Measurements from ENCODE around the gene ACACB.

ACACB gene

GRCh38 chr12:109307051-109307450 is 190.7 kb downstream of the ACACB start:
- H3K27ac ChIP-seq (ENCODE audit: low read depth, low read length, poor library complexity, severe bottlenecking): no peak overlapping the region
- H3K4me3 ChIP-seq (ENCODE audit: low read depth, low read length, poor library complexity, severe bottlenecking): no peak overlapping the region
- H3K9me2 ChIP-seq (ENCODE audit: low read depth, low read length): no peaks in the 10 kb centered on the region
- H4K20me1 ChIP-seq (ENCODE audit: insufficient read depth, low read length): no peaks in the 10 kb centered on the region
- H3K4me2 ChIP-seq (ENCODE audit: low read length): no peak overlapping the region
- no peaks in the 10 kb centered on the region for H3K9me3 ChIP-seq (ENCODE audit: low read length)
- no peak overlapping the region for H3K9ac ChIP-seq (ENCODE audit: low read length)
- H3K4me1 ChIP-seq (ENCODE audit: insufficient read depth, low read length, severe bottlenecking): peaks cover 10% of the 10 kb centered on the region
- no peaks in the 10 kb centered on the region for H3K79me2 ChIP-seq (ENCODE audit: insufficient read depth, low read length)
- H2AFZ ChIP-seq (ENCODE audit: low read length): no peak overlapping the region
- H3K27me3 ChIP-seq (ENCODE audit: insufficient read depth, low read length): no peaks in the 10 kb centered on the region
- no peaks in the 10 kb centered on the region for H3K36me3 ChIP-seq (ENCODE audit: insufficient read depth, low read length)
- TF ChIP-seq EZH2 (IDR thresholded peaks at IDR 0.05; ENCODE audit: borderline replicate concordance, low read length) (no peak), CTCF (IDR thresholded peaks at IDR 0.05; ENCODE audit: low read length) (no peak)
- no peaks in the 10 kb centered on the region for H3F3A ChIP-seq (ENCODE audit: insufficient read depth, low read length)

GRCh38 chr12:109308534-109309380 is 192.4 kb downstream of the ACACB start, which contains the start of gene FOXN4:
Gene FOXN4 (minus strand): TSS chr12:109309284. CDS start chr12:109308321, 963 bp downstream.
- H3K36me3 ChIP-seq (ENCODE audit: insufficient read depth, low read length): no peaks in the 10 kb centered on the region
- H3K27ac ChIP-seq (ENCODE audit: low read depth, low read length, poor library complexity, severe bottlenecking): no peak within 1 kb of the TSS
- no peak within 1 kb of the TSS for H2AFZ ChIP-seq (ENCODE audit: low read length)
- no peaks in the 10 kb centered on the region for H3F3A ChIP-seq (ENCODE audit: insufficient read depth, low read length)
- peak within 1 kb of the TSS; percentile 60 for H3K4me2 ChIP-seq (ENCODE audit: low read length)
- no peaks in the 10 kb centered on the region for H3K27me3 ChIP-seq (ENCODE audit: insufficient read depth, low read length)
- H3K4me1 ChIP-seq (ENCODE audit: insufficient read depth, low read length, severe bottlenecking): peaks cover 10% of the 10 kb centered on the region
- H3K9me2 ChIP-seq (ENCODE audit: low read depth, low read length): no peaks in the 10 kb centered on the region
- no peak within 1 kb of the TSS for H3K9ac ChIP-seq (ENCODE audit: low read length)
- no peaks in the 10 kb centered on the region for H4K20me1 ChIP-seq (ENCODE audit: insufficient read depth, low read length)
- no peaks in the 10 kb centered on the region for H3K9me3 ChIP-seq (ENCODE audit: low read length)
- peak within 1 kb of the TSS; percentile 50 for H3K4me3 ChIP-seq (ENCODE audit: low read depth, low read length, poor library complexity, severe bottlenecking)
- no peaks in the 10 kb centered on the region for H3K79me2 ChIP-seq (ENCODE audit: insufficient read depth, low read length)
- TF ChIP-seq EZH2 (IDR thresholded peaks at IDR 0.05; ENCODE audit: borderline replicate concordance, low read length): no peak
- TF ChIP-seq CTCF (IDR thresholded peaks at IDR 0.05; ENCODE audit: low read length): no peak

- Histone ChIP-seq H3K27ac (ENCODE audit: low read depth, low read length, poor library complexity, severe bottlenecking) (no peak overlapping the region), H3K36me3 (ENCODE audit: insufficient read depth, low read length) (no peaks in the 10 kb centered on the region), H3K4me3 (ENCODE audit: low read depth, low read length, poor library complexity, severe bottlenecking) (peak overlapping the region; percentile 50), H3K4me1 (ENCODE audit: insufficient read depth, low read length, severe bottlenecking) (peaks cover 10% of the 10 kb centered on the region), H4K20me1 (ENCODE audit: insufficient read depth, low read length) (no peaks in the 10 kb centered on the region), H3K9me2 (ENCODE audit: low read depth, low read length) (no peaks in the 10 kb centered on the region), H3K4me2 (ENCODE audit: low read length) (peak overlapping the region; percentile 60), H3K79me2 (ENCODE audit: insufficient read depth, low read length) (no peaks in the 10 kb centered on the region), H3K9me3 (ENCODE audit: low read length) (no peaks in the 10 kb centered on the region), H3K9ac (ENCODE audit: low read length) (no peak overlapping the region), H2AFZ (ENCODE audit: low read length) (no peak overlapping the region), H3F3A (ENCODE audit: insufficient read depth, low read length) (no peaks in the 10 kb centered on the region), H3K27me3 (ENCODE audit: insufficient read depth, low read length) (no peaks in the 10 kb centered on the region)
- TF ChIP-seq EZH2 (IDR thresholded peaks at IDR 0.05; ENCODE audit: borderline replicate concordance, low read length) (no peak), CTCF (IDR thresholded peaks at IDR 0.05; ENCODE audit: low read length) (no peak)
Observed at GRCh38 chr12:109309381-109310246, 193.2 kb downstream of the ACACB start.

Measured in OCI-LY1 (cell line).